HEK293 (cell line): ENCODE data around the gene NPIPB2.

ENCODE experiments used
- GLI4 ChIP-seq: fragments of 450-650 bp; formaldehyde crosslinking; IDR thresholded peaks from 2 replicates; pipeline ENCODE4 v1.5.1; 2016; ENCODE audit warnings: missing biosample characterization, missing genetic modification characterization
- YY1 ChIP-seq: fragments of 450-650 bp; formaldehyde crosslinking; IDR thresholded peaks from 2 replicates; pipeline ENCODE4 v1.5.1; 2018; ENCODE audit warnings: missing biosample characterization, missing genetic modification characterization
- ZNF645 ChIP-seq: fragments of 450-650 bp; formaldehyde crosslinking; IDR thresholded peaks from 2 replicates; pipeline ENCODE4; 2016; ENCODE audit warnings: missing biosample characterization, missing genetic modification characterization

- TF ChIP-seq GLI4 (tag by site-specific recombination) = no peak
- TF ChIP-seq YY1 (tag by site-specific recombination) = no peak
- TF ChIP-seq ZNF645 (tag by site-specific recombination) = no peak
These were observed 55.0 kb downstream of the NPIPB2 start for GRCh38 chr16:11886881-11887280.
